Smooth muscle cell (in vitro differentiated cells): ENCODE results near the gene NECTIN1. TPM values are rescaled to one million over a fixed set of nuclear protein-coding genes. Genes with fewer than 3 reads are reported as not detected.

Source experiments
- DNase-seq: peaks from one replicate; lab custom pipeline; 2025; ENCODE audit not compliant: unreplicated experiment; lab: John Stamatoyannopoulos, UW
- H2AFZ ChIP-seq: fragments of 200-600 bp; sonication (generic); 2 replicates; pipeline ENCODE4 v1.6.0; 2016; ENCODE audit warnings: antibody characterized with exemption, low read depth, mild to moderate bottlenecking
- H3F3A ChIP-seq: fragments of 200-600 bp; sonication (generic); 2 replicates; pipeline ENCODE4 v1.6.0; 2017; ENCODE audit warnings: antibody characterized with exemption, low read depth
- H3K27ac ChIP-seq: fragments of 200-600 bp; sonication (generic); 2 replicates; pipeline ENCODE4 v1.5.1; 2016; ENCODE audit warnings: low read depth, mild to moderate bottlenecking
- H3K27me3 ChIP-seq: fragments of 200-600 bp; sonication (generic); 2 replicates; pipeline ENCODE4 v1.6.1; 2016; ENCODE audit warnings: low read depth, mild to moderate bottlenecking
- H3K36me3 ChIP-seq: fragments of 200-600 bp; sonication (generic); 2 replicates; pipeline ENCODE4 v1.5.1; 2016; ENCODE audit warnings: low read depth
- H3K4me1 ChIP-seq: fragments of 200-600 bp; sonication (generic); 2 replicates; pipeline ENCODE4 v1.5.1; 2016; ENCODE audit warnings: low read depth
- H3K4me2 ChIP-seq: fragments of 200-600 bp; sonication (generic); 2 replicates; pipeline ENCODE4 v1.6.0; 2016; ENCODE audit warnings: mild to moderate bottlenecking
- H3K4me3 ChIP-seq: fragments of 200-600 bp; sonication (generic); 2 replicates; pipeline ENCODE4 v1.5.1; 2016; ENCODE audit warnings: mild to moderate bottlenecking
- H3K79me2 ChIP-seq: fragments of 200-600 bp; sonication (generic); 2 replicates; pipeline ENCODE4 v1.6.0; 2016; ENCODE audit warnings: low read depth, mild to moderate bottlenecking
- H3K9ac ChIP-seq: fragments of 200-600 bp; sonication (generic); 2 replicates; pipeline ENCODE4 v1.6.0; 2016; ENCODE audit warnings: low read depth
- H3K9me3 ChIP-seq: fragments of 200-600 bp; sonication (generic); replicated peaks from 2 replicates; pipeline ENCODE4 v1.5.1; 2016; ENCODE audit warnings: low read depth
- H4K20me1 ChIP-seq: fragments of 200-600 bp; sonication (generic); 2 replicates; pipeline ENCODE4 v1.6.0; 2016; ENCODE audit warnings: low read depth
- CTCF ChIP-seq: fragments of 200-600 bp; sonication (generic); IDR thresholded peaks from 2 replicates; pipeline ENCODE4 v1.5.1; 2017; ENCODE audit warnings: borderline replicate concordance, mild to moderate bottlenecking, antibody characterized with exemption; ENCODE audit not compliant: insufficient read depth, poor library complexity, severe bottlenecking
- WGBS: methylation state at CpG from one replicate; pipeline ENCODE4 v1.1.7; 2016; ENCODE audit warnings: low lambda C conversion rate; 5-methylcytosine and 5-hydroxymethylcytosine counted together
- polyA plus RNA-seq: library from polyadenylated mRNA; unstranded; fragments of >200 nt; fragmentation: Nextera tagmentation; extraction: Ambion mirVana; gene quantifications from 2 replicates; pipeline ENCODE4 v1.2.1, GENCODE V29; 2016
- total RNA-seq: library from RNA; depleted of rRNA; stranded (reverse); fragments of >200 nt; gene quantifications from 2 replicates; pipeline ENCODE4 v1.2.3, GENCODE V29; 2014

NECTIN1 gene
- total and polyA plus RNA-seq, 2 experiments from 2014 or later, result 4.9 to 10.1 TPM

DNA sequence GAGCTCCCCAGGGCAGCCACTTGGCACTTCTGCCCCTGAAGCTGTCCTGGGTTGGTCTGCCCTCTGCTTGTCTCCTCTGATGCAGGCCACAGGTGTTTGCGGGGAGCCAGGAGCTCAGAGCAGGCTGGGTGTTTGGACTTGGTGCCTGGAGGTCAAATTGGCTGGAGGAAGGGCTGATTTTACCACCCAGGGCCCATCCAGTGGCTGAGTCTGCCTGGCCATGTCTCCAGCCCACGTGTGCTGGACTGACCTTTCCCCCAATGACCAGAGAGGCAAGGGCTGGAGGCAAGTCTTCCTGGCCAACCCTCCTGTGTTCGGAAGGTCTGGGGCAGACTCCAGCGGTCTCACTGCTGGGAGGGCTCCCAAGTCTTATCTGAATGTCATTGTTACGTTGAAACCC, 84.0 kb downstream of the NECTIN1 start:
- no peak for TF ChIP-seq CTCF
- H3F3A ChIP-seq, result no peaks in the 10 kb centered on the region
- WGBS, result 87% methylated on average over 5 of the region's 5 CpGs
- no peak for DNase-seq
- H2AFZ ChIP-seq, result no peak overlapping the region
- no peaks in the 10 kb centered on the region for H3K27me3 ChIP-seq
- H3K9me3 ChIP-seq, result no peaks in the 10 kb centered on the region
- H3K4me1 ChIP-seq, result peaks cover 4% of the 10 kb centered on the region
- H4K20me1 ChIP-seq, result no peaks in the 10 kb centered on the region
- H3K36me3 ChIP-seq, result no peaks in the 10 kb centered on the region
- no peaks in the 10 kb centered on the region for H3K79me2 ChIP-seq
- no peak overlapping the region for H3K4me3 ChIP-seq
- no peak overlapping the region for H3K9ac ChIP-seq
- no peak overlapping the region for H3K27ac ChIP-seq
- H3K4me2 ChIP-seq, result no peak overlapping the region

DNA sequence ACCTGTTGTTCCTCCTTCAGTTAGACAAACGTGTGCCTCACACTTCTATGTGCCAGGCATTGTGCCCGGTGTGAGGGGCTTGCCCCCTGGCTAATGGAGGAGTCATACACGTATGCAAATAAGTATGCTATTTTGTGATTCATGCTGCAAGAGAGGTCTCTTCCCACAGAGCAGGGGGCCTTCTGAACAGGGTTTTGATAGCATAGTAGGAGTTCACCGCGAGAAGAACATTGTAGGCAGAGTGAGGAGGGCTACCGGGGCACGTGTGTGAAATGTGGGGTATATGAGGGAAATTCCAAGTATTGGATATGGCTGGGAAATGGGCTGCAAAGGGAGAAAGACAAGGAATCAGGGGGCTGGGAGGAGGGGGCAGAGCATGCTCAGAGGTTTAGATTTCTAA, 84.5 kb downstream of the NECTIN1 start:
- 93% methylated on average over 7 of the region's 7 CpGs for WGBS
- H3K36me3 ChIP-seq, result no peaks in the 10 kb centered on the region
- no peaks in the 10 kb centered on the region for H3F3A ChIP-seq
- no peak overlapping the region for H2AFZ ChIP-seq
- no peak for TF ChIP-seq CTCF
- H3K4me1 ChIP-seq, result peaks cover 9% of the 10 kb centered on the region
- no peak overlapping the region for H3K27ac ChIP-seq
- H3K9me3 ChIP-seq, result no peaks in the 10 kb centered on the region
- no peak overlapping the region for H3K4me2 ChIP-seq
- H4K20me1 ChIP-seq, result no peaks in the 10 kb centered on the region
- no peak overlapping the region for H3K4me3 ChIP-seq
- no peaks in the 10 kb centered on the region for H3K27me3 ChIP-seq
- no peak for DNase-seq
- no peak overlapping the region for H3K9ac ChIP-seq
- H3K79me2 ChIP-seq, result no peaks in the 10 kb centered on the region

- WGBS, result 90% methylated on average over 4 of the region's 5 CpGs
- H4K20me1 ChIP-seq, result no peaks in the 10 kb centered on the region
- peaks cover 9% of the 10 kb centered on the region for H3K4me1 ChIP-seq
Observed at GRCh38 chr11:119643876-119644225, 85.1 kb downstream of the NECTIN1 start.

More at GRCh38 chr11:119643876-119644225, 85.1 kb downstream of the NECTIN1 start:
- no peak for DNase-seq
- no peak for TF ChIP-seq CTCF
- Histone ChIP-seq H3K4me3 (no peak overlapping the region), H3K4me2 (no peak overlapping the region), H3F3A (no peaks in the 10 kb centered on the region), H3K27me3 (no peaks in the 10 kb centered on the region), H3K9me3 (no peaks in the 10 kb centered on the region), H2AFZ (no peak overlapping the region), H3K9ac (no peak overlapping the region), H3K79me2 (no peaks in the 10 kb centered on the region), H3K27ac (no peak overlapping the region), H3K36me3 (no peaks in the 10 kb centered on the region)
